ENCODE data around the gene SLC24A3. TPM values are rescaled to one million over a fixed set of nuclear protein-coding genes. Genes with fewer than 3 reads are reported as not detected.

Gene SLC24A3
- polyA plus RNA-seq, 1 donor (not counting 4 experiments of a cell fraction or from before 2014, with no cell fraction given), result 0.17 TPM

GRCh38 chr20:19223640-19224039 lies 11.2 kb downstream of the SLC24A3 start:
- dilution Hi-C loops (cut with MboI; ENCODE audit: extremely low pct_ligation_motif_present, low sequenced_read_pairs), result no loop called here
- no peaks in the 10 kb centered on the region for H3K36me3 ChIP-seq (ENCODE audit: control insufficient read depth in 2 of 2, extremely low read depth in 1 of 2, insufficient read depth in 2 of 2, low read length in 2 of 2)
- H3K9ac ChIP-seq (ENCODE audit: control insufficient read depth, extremely low read depth, insufficient read depth, low read length), result no peak overlapping the region
- H4K20me1 ChIP-seq (ENCODE audit: control insufficient read depth, extremely low read depth, insufficient read depth, low read length), result no peaks in the 10 kb centered on the region
- DNase-seq (ENCODE audit: low read depth, low spot score), result no peak
- no peaks in the 10 kb centered on the region for H3K79me2 ChIP-seq (ENCODE audit: control insufficient read depth, insufficient read depth, low read length)
- H3K4me3 ChIP-seq (ENCODE audit: control insufficient read depth in 2 of 3, extremely low read depth in 1 of 3, insufficient read depth in 2 of 3, low read depth in 1 of 3, low read length in 3 of 3), result no peak overlapping the region
- H3K9me3 ChIP-seq (ENCODE audit: control insufficient read depth, low read depth, low read length), result no peaks in the 10 kb centered on the region
- H3K9me1 ChIP-seq (ENCODE audit: control insufficient read depth, extremely low read depth, insufficient read depth, low read length), result no peaks in the 10 kb centered on the region
- no peak overlapping the region for H2AFZ ChIP-seq (ENCODE audit: control insufficient read depth, low read length)
- FAIRE-seq, result no peak
- no peak for TF ChIP-seq EZH2 (IDR thresholded peaks at IDR 0.05; ENCODE audit: low read length)
- no peak for TF ChIP-seq CTCF (optimal IDR thresholded peaks at IDR 0.05 in 1 of 3, IDR thresholded peaks at IDR 0.05 in 1 of 3, conservative IDR thresholded peaks at IDR 0.05 in 1 of 3; ENCODE audit: extremely low read depth in 1 of 3, insufficient read depth in 2 of 3, low read length in 3 of 3)
- H3K4me1 ChIP-seq (ENCODE audit: control insufficient read depth, extremely low read depth, insufficient read depth, low read length), result no peaks in the 10 kb centered on the region
- no peak overlapping the region for H3K27ac ChIP-seq (ENCODE audit: control insufficient read depth, insufficient read depth, low read length)
- H3K4me2 ChIP-seq (ENCODE audit: control insufficient read depth, extremely low read depth, insufficient read depth, low read depth, low read length), result no peak overlapping the region
- H3K27me3 ChIP-seq (ENCODE audit: control insufficient read depth, extremely low read depth, insufficient read depth, low read length), result no peaks in the 10 kb centered on the region

- Histone ChIP-seq H4K20me1 (ENCODE audit: control insufficient read depth, extremely low read depth, insufficient read depth, low read length) (no peaks in the 10 kb centered on the region), H3K4me3 (ENCODE audit: control insufficient read depth in 2 of 3, extremely low read depth in 1 of 3, insufficient read depth in 2 of 3, low read depth in 1 of 3, low read length in 3 of 3) (no peak overlapping the region), H3K9me3 (ENCODE audit: control insufficient read depth, low read depth, low read length) (no peaks in the 10 kb centered on the region), H3K79me2 (ENCODE audit: control insufficient read depth, insufficient read depth, low read length) (no peaks in the 10 kb centered on the region), H3K27me3 (ENCODE audit: control insufficient read depth, extremely low read depth, insufficient read depth, low read length) (no peaks in the 10 kb centered on the region), H3K4me1 (ENCODE audit: control insufficient read depth, extremely low read depth, insufficient read depth, low read length) (no peaks in the 10 kb centered on the region), H3K27ac (ENCODE audit: control insufficient read depth, insufficient read depth, low read length) (no peak overlapping the region), H3K9ac (ENCODE audit: control insufficient read depth, extremely low read depth, insufficient read depth, low read length) (no peak overlapping the region), H2AFZ (ENCODE audit: control insufficient read depth, low read length) (no peak overlapping the region), H3K4me2 (ENCODE audit: control insufficient read depth, extremely low read depth, insufficient read depth, low read depth, low read length) (no peak overlapping the region), H3K9me1 (ENCODE audit: control insufficient read depth, extremely low read depth, insufficient read depth, low read length) (no peaks in the 10 kb centered on the region), H3K36me3 (ENCODE audit: control insufficient read depth in 2 of 2, extremely low read depth in 1 of 2, insufficient read depth in 2 of 2, low read length in 2 of 2) (no peaks in the 10 kb centered on the region)
- dilution Hi-C loops (cut with MboI; ENCODE audit: extremely low pct_ligation_motif_present, low sequenced_read_pairs), result no loop called here
- FAIRE-seq (no peak), DNase-seq (ENCODE audit: low read depth, low spot score) (no peak)
- TF ChIP-seq CTCF (optimal IDR thresholded peaks at IDR 0.05 in 1 of 3, IDR thresholded peaks at IDR 0.05 in 1 of 3, conservative IDR thresholded peaks at IDR 0.05 in 1 of 3; ENCODE audit: extremely low read depth in 1 of 3, insufficient read depth in 2 of 3, low read length in 3 of 3), result no peak
- TF ChIP-seq EZH2 (IDR thresholded peaks at IDR 0.05; ENCODE audit: low read length), result no peak
These were observed 19.1 kb downstream of the SLC24A3 start for GRCh38 chr20:19231359-19232035.
